Sigmoid colon (tissue), 7 donors: ENCODE data around the gene TXNDC15. TPM values are rescaled to one million over a fixed set of nuclear protein-coding genes. Genes with fewer than 3 reads are reported as not detected.
"Not testable (repeated sequence)": the region's sequence is repeated elsewhere in the genome, so short reads cannot be mapped to it uniquely, and the experiment has no call there.

Experiments
- DNase-seq: peaks from one replicate; pipeline ENCODE4 v3.0.0-alpha.2; 2019
- H3K27ac ChIP-seq, 4 donors: fragments of 200-600 bp; sonication (generic); one replicate each; pipeline ENCODE4 v1.5.1; 2016 to 2019; ENCODE audit warnings: mild to moderate bottlenecking in 1 of 4
- H3K27me3 ChIP-seq, 3 donors: fragments of 200-600 bp; sonication (generic); one replicate each; pipeline ENCODE4 v1.5.1; 2019; ENCODE audit warnings: mild to moderate bottlenecking in 1 of 3
- H3K36me3 ChIP-seq, 4 donors: fragments of 200-600 bp; sonication (generic); one replicate each; pipeline ENCODE4 v1.5.1; 2016 to 2019
- H3K4me1 ChIP-seq, 4 donors: fragments of 200-600 bp; sonication (generic); one replicate each; pipeline ENCODE4 v1.5.1; 2017 to 2019
- H3K4me3 ChIP-seq, 4 donors: fragments of 200-600 bp; sonication (generic); one replicate each; pipeline ENCODE4 v1.5.1; 2017 to 2019; ENCODE audit warnings: mild to moderate bottlenecking in 2 of 4, moderate library complexity in 1 of 4
- H3K9me3 ChIP-seq, 4 donors: fragments of 200-600 bp in 3 of 4; sonication (generic) in 3 of 4; one replicate each; pipeline versions ENCODE4 v1.5.1 to v1.6.1; 2013 to 2019
- CTCF ChIP-seq, 4 experiments: fragments of 450-650 bp in 3 of 4; fragments of 200-600 bp in 1 of 4; IDR thresholded peaks; one replicate each; pipeline ENCODE4 v1.5.1; 2016 to 2019; ENCODE audit warnings: antibody characterized with exemption in 4 of 4, mild to moderate bottlenecking in 3 of 4, moderate library complexity in 2 of 4
- EP300 ChIP-seq, 4 donors: sonication (generic); formaldehyde crosslinking; IDR thresholded peaks; one replicate each; pipeline ENCODE4 v1.6.1; 2017; ENCODE audit warnings: antibody characterized with exemption in 4 of 4
- POLR2A ChIP-seq, 2 donors: fragments of 450-650 bp; IDR thresholded peaks; one replicate each; pipeline ENCODE4 v1.6.1; 2016; ENCODE audit warnings: antibody characterized with exemption in 2 of 2, mild to moderate bottlenecking in 2 of 2, moderate library complexity in 2 of 2
- POLR2AphosphoS5 ChIP-seq, 4 donors: sonication (generic); formaldehyde crosslinking; IDR thresholded peaks; one replicate each; pipeline ENCODE4 v1.6.1; 2017; ENCODE audit warnings: antibody characterized with exemption in 4 of 4
- WGBS, 2 donors: extraction: QIAGEN DNeasy Blood & Tissue Kit; methylation state at CpG; one replicate each; pipeline ENCODE4 v1.1.7; 2013; 5-methylcytosine and 5-hydroxymethylcytosine counted together
- intact Hi-C: fragments of 100-400 bp; cut with DNase I; formaldehyde crosslinking; loops from one replicate; pipeline ENCODE4 v1.15.1; 2023
- polyA plus RNA-seq, 3 donors: library from polyadenylated mRNA; stranded (reverse); fragments of 200-250 nt; gene quantifications; one replicate each; pipeline ENCODE4 v1.2.3, GENCODE V29; 2013
- total RNA-seq, 4 donors: library from RNA; depleted of rRNA; stranded (reverse); fragments of >200 nt; gene quantifications; one replicate each; pipeline ENCODE4 v1.1.0, GENCODE V29; 2016
- donor health status: healthy with polysubstance abuse.
- donor health status: Bipolar disorder and iron deficiency.
- donor health status: healthy.

TXNDC15 gene
- total and polyA plus RNA-seq, 7 donors, result 13.6 to 123 (median 69.0) TPM

DNA sequence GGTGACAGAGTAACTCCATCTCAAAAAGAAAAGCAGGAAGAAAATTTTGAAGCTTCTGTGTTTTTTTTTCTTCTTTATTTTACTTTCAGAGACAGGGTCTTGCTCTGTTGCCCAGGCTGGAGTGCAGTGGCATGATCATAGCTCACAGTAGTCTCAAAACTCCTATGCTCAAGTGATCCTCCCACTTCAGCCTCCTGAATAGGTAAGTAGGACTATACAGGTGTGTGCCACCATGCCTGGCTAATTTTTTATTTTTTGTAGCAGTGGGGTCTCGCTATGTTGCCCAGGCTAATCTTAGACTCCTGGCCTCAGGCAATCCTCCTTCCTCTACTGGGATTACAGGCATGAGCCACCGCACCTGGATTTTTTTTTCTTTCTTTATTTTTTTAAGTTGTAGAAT, 38.5 kb upstream of the TXNDC15 start:
- 96 to 98% methylated on average over 2 of the region's 2 CpGs for WGBS, 2 donors
- no peaks in the 10 kb centered on the region for H3K27me3 ChIP-seq
- no peaks in the 10 kb centered on the region for H3K9me3 ChIP-seq
- TF ChIP-seq POLR2AphosphoS5 (IDR thresholded peaks at IDR 0.05) (no peak), EP300 (IDR thresholded peaks at IDR 0.05) (no peak), POLR2A (IDR thresholded peaks at IDR 0.05) (no peak), CTCF (IDR thresholded peaks at IDR 0.05) (no peak)
- H3K4me1 ChIP-seq, result no peaks in the 10 kb centered on the region
- no peak for DNase-seq
- H3K27ac ChIP-seq, result no peak overlapping the region
- peaks cover 0 to 70% (median 7%) of the 10 kb centered on the region in 4 donors for H3K36me3 ChIP-seq
- no peak overlapping the region for H3K4me3 ChIP-seq
- intact Hi-C loops, result no loop called here

DNA sequence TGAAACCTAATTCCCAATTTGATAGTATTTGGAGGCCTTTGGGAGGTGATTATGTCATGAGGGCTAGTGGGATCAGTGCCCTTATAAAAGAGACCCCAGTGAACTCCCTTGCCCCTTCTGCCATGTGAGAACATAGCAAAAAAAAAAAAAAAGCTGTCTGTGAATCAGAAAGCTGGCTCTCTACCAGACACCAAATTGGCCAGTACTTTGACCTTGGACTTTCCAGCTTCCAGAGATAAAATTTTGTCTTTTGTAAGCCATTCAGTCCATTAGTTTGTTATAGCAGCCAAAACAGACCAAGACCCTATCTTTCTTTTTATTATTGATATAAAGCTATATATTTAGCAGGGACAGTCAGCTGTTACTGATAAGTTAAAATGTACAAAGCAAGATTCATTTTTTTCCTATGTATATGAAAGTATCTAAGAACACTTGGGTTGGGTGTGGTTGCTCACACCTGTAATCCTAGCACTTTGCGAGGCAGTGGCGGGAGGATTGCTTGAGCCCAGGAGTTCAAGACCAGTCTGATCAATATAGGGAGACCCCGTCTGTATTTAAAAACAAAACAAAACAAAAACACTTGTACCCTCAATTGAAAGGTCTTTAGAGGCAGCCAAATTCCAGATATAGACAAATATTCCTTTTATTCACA, 36.5 kb upstream of the TXNDC15 start:
- H3K36me3 ChIP-seq, result peaks cover 0 to 62% (median 8%) of the 10 kb centered on the region in 4 donors
- 16 to 72% methylated on average over 3 of the region's 3 CpGs for WGBS, 2 donors
- intact Hi-C loops, result no loop called here
- H3K9me3 ChIP-seq, result no peaks in the 10 kb centered on the region
- no peak overlapping the region for H3K4me3 ChIP-seq
- DNase-seq, result no peak
- H3K27me3 ChIP-seq, result no peaks in the 10 kb centered on the region
- TF ChIP-seq CTCF (IDR thresholded peaks at IDR 0.05) (no peak), POLR2A (IDR thresholded peaks at IDR 0.05) (no peak), POLR2AphosphoS5 (IDR thresholded peaks at IDR 0.05) (no peak), EP300 (IDR thresholded peaks at IDR 0.05) (no peak)
- H3K27ac ChIP-seq, result no peak overlapping the region
- H3K4me1 ChIP-seq, result no peaks in the 10 kb centered on the region

GRCh38 chr5:134838361-134838760, 35.8 kb upstream of the TXNDC15 start:
- H3K4me1 ChIP-seq, intact Hi-C loops, H3K27me3 ChIP-seq, H3K4me3 ChIP-seq, DNase-seq, H3K27ac ChIP-seq, H3K9me3 ChIP-seq: not testable (repeated sequence)
- H3K36me3 ChIP-seq, result peaks cover 0 to 58% (median 8%) of the 10 kb centered on the region in 4 donors
- 84 to 93% methylated on average over 9 of the region's 9 CpGs for WGBS, 2 donors

GRCh38 chr5:134840811-134841210, 33.4 kb upstream of the TXNDC15 start:
- H3K36me3 ChIP-seq, result peaks cover 0 to 35% (median 8%) of the 10 kb centered on the region in 4 donors

DNA sequence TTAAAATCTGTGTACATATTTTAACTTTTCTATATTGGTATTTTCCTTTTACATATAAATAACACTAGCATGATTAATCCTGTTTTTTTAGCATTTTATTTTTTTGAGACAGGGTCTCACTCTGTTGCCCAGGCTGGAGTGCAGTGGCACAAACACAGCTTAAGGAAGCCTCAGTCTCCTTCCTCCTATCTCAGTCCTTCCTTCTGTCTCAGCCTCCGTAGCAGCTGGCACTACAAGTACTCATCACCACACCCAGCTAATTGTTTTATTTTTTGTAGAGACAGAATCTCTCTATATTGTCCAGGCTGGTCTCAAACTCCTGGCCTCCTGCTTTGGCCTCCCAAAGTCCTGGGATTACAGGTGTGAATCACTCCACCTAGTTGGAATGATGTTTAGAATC, 29.9 kb upstream of the TXNDC15 start:
- Histone ChIP-seq H3K27ac (no peak overlapping the region), H3K27me3 (no peaks in the 10 kb centered on the region), H3K36me3 (peaks cover 0 to 16% (median 8%) of the 10 kb centered on the region in 4 donors), H3K9me3 (no peaks in the 10 kb centered on the region), H3K4me1 (peaks cover 0 to 29% (median 25%) of the 10 kb centered on the region in 4 donors), H3K4me3 (no peak overlapping the region)
- TF ChIP-seq POLR2A (IDR thresholded peaks at IDR 0.05) (no peak), POLR2AphosphoS5 (IDR thresholded peaks at IDR 0.05) (no peak), CTCF (IDR thresholded peaks at IDR 0.05) (no peak), EP300 (IDR thresholded peaks at IDR 0.05) (no peak)
- WGBS, 2 donors, result 34 to 69% methylated on average over 1 of the region's 1 CpG
- intact Hi-C loops, result no loop called here
- no peak for DNase-seq

More at GRCh38 chr5:134840811-134841210, 33.4 kb upstream of the TXNDC15 start:
- Histone ChIP-seq H3K4me1 (peaks cover 0 to 7% (median 2%) of the 10 kb centered on the region in 4 donors), H3K4me3 (no peak overlapping the region), H3K9me3 (no peaks in the 10 kb centered on the region), H3K27me3 (no peaks in the 10 kb centered on the region), H3K27ac (no peak overlapping the region)
- intact Hi-C loops, result no loop called here
- no peak for TF ChIP-seq POLR2AphosphoS5 (IDR thresholded peaks at IDR 0.05)
- no peak for TF ChIP-seq EP300 (IDR thresholded peaks at IDR 0.05)
- no peak for TF ChIP-seq POLR2A (IDR thresholded peaks at IDR 0.05)
- no peak for TF ChIP-seq CTCF (IDR thresholded peaks at IDR 0.05)
- WGBS, 2 donors, result 93% methylated on average over 3 of the region's 3 CpGs
- no peak for DNase-seq
